ENCODE data around the gene ARID4B.

DNA sequence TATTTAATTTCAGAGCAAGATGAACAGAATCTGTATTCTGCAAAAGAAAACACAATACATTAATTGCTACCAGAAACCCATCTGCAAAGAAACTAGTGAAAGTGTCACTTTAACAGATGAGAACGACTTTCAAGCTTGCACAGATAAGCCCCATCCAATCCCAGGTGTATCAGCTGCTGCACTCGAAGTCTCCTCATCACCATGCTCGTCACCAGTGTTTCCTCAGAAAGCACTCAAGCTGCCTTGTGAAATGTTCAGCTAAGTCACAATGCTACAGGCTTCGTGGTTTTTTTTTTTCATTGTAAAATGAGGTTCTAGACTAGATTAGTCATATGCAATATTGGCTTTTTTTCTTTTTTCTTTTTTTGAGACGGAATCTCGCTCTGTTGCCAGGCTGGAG is 196.0 kb downstream of the ARID4B start:
- TF ChIP-seq, protein P1, sequence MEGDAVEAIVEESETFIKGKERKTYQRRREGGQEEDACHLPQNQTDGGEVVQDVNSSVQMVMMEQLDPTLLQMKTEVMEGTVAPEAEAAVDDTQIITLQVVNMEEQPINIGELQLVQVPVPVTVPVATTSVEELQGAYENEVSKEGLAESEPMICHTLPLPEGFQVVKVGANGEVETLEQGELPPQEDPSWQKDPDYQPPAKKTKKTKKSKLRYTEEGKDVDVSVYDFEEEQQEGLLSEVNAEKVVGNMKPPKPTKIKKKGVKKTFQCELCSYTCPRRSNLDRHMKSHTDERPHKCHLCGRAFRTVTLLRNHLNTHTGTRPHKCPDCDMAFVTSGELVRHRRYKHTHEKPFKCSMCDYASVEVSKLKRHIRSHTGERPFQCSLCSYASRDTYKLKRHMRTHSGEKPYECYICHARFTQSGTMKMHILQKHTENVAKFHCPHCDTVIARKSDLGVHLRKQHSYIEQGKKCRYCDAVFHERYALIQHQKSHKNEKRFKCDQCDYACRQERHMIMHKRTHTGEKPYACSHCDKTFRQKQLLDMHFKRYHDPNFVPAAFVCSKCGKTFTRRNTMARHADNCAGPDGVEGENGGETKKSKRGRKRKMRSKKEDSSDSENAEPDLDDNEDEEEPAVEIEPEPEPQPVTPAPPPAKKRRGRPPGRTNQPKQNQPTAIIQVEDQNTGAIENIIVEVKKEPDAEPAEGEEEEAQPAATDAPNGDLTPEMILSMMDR (IDR thresholded peaks at IDR 0.05; ENCODE audit: insufficient read depth, low read length): no peak
- TF ChIP-seq, protein P2, sequence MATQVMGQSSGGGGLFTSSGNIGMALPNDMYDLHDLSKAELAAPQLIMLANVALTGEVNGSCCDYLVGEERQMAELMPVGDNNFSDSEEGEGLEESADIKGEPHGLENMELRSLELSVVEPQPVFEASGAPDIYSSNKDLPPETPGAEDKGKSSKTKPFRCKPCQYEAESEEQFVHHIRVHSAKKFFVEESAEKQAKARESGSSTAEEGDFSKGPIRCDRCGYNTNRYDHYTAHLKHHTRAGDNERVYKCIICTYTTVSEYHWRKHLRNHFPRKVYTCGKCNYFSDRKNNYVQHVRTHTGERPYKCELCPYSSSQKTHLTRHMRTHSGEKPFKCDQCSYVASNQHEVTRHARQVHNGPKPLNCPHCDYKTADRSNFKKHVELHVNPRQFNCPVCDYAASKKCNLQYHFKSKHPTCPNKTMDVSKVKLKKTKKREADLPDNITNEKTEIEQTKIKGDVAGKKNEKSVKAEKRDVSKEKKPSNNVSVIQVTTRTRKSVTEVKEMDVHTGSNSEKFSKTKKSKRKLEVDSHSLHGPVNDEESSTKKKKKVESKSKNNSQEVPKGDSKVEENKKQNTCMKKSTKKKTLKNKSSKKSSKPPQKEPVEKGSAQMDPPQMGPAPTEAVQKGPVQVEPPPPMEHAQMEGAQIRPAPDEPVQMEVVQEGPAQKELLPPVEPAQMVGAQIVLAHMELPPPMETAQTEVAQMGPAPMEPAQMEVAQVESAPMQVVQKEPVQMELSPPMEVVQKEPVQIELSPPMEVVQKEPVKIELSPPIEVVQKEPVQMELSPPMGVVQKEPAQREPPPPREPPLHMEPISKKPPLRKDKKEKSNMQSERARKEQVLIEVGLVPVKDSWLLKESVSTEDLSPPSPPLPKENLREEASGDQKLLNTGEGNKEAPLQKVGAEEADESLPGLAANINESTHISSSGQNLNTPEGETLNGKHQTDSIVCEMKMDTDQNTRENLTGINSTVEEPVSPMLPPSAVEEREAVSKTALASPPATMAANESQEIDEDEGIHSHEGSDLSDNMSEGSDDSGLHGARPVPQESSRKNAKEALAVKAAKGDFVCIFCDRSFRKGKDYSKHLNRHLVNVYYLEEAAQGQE (IDR thresholded peaks at IDR 0.05; ENCODE audit: insufficient replicate concordance, low read depth): no peak
- TF ChIP-seq POLR2AphosphoS5 (IDR thresholded peaks at IDR 0.05; ENCODE audit: low read depth) (no peak), GABPA (IDR thresholded peaks at IDR 0.05; ENCODE audit: low read depth) (no peak), SPI1 (IDR thresholded peaks at IDR 0.05; ENCODE audit: borderline replicate concordance, low read depth) (no peak)
